ENCODE data around the gene ZGPAT. TPM values are rescaled to one million over a fixed set of nuclear protein-coding genes. Genes with fewer than 3 reads are reported as not detected.

The ZGPAT gene
- total RNA-seq, 4 donors from 2014 or later = 21.7 to 25.8 (median 23.3) TPM

DNA sequence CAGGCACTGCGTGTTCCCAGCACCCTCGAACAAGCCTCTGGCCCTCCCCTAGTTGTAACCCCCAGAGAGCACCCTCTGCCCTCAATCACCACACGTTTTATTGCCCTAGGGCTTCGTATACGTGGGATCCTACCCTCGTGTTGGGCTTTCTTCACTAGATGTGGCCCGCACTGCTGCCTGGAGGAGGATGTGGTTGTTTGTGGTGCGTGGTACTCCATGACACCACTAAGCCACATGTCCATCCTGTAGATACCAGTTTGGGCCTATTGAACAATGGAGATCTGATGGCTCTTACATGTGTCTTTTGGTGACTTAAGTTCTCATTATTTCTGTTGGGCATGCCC lies 48.8 kb downstream of the ZGPAT start:
- no peaks in the 10 kb centered on the region for H3K4me1 ChIP-seq
- TF ChIP-seq POLR2A (IDR thresholded peaks at IDR 0.05) (no peak), EP300 (IDR thresholded peaks at IDR 0.05) (no peak), POLR2AphosphoS5 (IDR thresholded peaks at IDR 0.05) (no peak)
- TF ChIP-seq, protein P1, sequence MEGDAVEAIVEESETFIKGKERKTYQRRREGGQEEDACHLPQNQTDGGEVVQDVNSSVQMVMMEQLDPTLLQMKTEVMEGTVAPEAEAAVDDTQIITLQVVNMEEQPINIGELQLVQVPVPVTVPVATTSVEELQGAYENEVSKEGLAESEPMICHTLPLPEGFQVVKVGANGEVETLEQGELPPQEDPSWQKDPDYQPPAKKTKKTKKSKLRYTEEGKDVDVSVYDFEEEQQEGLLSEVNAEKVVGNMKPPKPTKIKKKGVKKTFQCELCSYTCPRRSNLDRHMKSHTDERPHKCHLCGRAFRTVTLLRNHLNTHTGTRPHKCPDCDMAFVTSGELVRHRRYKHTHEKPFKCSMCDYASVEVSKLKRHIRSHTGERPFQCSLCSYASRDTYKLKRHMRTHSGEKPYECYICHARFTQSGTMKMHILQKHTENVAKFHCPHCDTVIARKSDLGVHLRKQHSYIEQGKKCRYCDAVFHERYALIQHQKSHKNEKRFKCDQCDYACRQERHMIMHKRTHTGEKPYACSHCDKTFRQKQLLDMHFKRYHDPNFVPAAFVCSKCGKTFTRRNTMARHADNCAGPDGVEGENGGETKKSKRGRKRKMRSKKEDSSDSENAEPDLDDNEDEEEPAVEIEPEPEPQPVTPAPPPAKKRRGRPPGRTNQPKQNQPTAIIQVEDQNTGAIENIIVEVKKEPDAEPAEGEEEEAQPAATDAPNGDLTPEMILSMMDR (IDR thresholded peaks at IDR 0.05) = no peak
- no peak overlapping the region for H3K4me3 ChIP-seq
- H3K27me3 ChIP-seq = no peaks in the 10 kb centered on the region
- no peaks in the 10 kb centered on the region for H3K9me3 ChIP-seq
- H3K27ac ChIP-seq = no peak overlapping the region
- DNase-seq (ENCODE audit: low spot score in 2 of 2) = no peak
- peaks cover 11% of the 10 kb centered on the region for H3K36me3 ChIP-seq
- 74% methylated on average over 8 of the region's 8 CpGs for WGBS

GRCh38 chr20:63758152-63758551 lies 50.3 kb downstream of the ZGPAT start:
- H3K27me3 ChIP-seq = no peaks in the 10 kb centered on the region
- WGBS = 91% methylated on average over 4 of the region's 7 CpGs
- no peaks in the 10 kb centered on the region for H3K9me3 ChIP-seq
- H3K27ac ChIP-seq = no peak overlapping the region
- H3K4me1 ChIP-seq = no peaks in the 10 kb centered on the region
- H3K36me3 ChIP-seq = peaks cover 3% of the 10 kb centered on the region
- no peak overlapping the region for H3K4me3 ChIP-seq
- TF ChIP-seq POLR2AphosphoS5 (IDR thresholded peaks at IDR 0.05) (no peak), EP300 (IDR thresholded peaks at IDR 0.05) (no peak), POLR2A (IDR thresholded peaks at IDR 0.05) (no peak)
- TF ChIP-seq, protein P1 (IDR thresholded peaks at IDR 0.05) = no peak
- no peak for DNase-seq (ENCODE audit: low spot score in 2 of 2)

DNA sequence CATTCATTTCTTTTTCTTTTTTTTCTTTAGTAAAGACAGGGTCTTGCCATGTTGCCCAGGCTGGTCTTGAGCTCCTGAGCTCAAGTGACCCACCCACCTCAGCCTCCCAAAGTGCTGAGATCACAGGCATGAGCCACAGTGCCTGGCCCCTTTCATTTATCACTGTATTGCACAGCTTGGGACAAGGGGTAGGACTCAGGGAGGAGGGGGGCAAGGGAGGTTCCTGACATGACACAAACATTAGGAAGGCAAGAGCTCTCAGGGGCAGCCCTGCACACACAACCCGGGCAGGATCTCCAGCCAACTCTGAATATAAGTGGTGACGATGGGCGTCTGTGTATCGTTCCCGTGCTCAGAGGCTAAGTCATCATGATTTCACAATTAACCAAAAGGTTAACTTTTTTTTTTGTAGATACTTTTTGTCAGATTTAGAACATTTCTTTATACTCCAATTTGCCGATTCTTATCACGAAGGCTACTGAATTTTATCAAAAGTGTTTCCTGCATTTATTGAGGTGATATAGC lies 51.6 kb downstream of the ZGPAT start:
- Histone ChIP-seq H3K27me3 (no peaks in the 10 kb centered on the region), H3K4me3 (no peak overlapping the region), H3K27ac (no peak overlapping the region), H3K9me3 (no peaks in the 10 kb centered on the region), H3K36me3 (no peaks in the 10 kb centered on the region), H3K4me1 (no peaks in the 10 kb centered on the region)
- no peak for DNase-seq (ENCODE audit: low spot score in 2 of 2)
- TF ChIP-seq EP300 (IDR thresholded peaks at IDR 0.05) (no peak), POLR2AphosphoS5 (IDR thresholded peaks at IDR 0.05) (no peak), POLR2A (IDR thresholded peaks at IDR 0.05) (no peak)
- TF ChIP-seq, protein P1 (IDR thresholded peaks at IDR 0.05) = no peak
- WGBS = 82% methylated on average over 7 of the region's 7 CpGs

- no peak overlapping the region for H3K27ac ChIP-seq
- H3K36me3 ChIP-seq = peaks cover 24% of the 10 kb centered on the region
- H3K9me3 ChIP-seq = no peaks in the 10 kb centered on the region
- WGBS = 86% methylated on average over 16 of the region's 16 CpGs
- H3K4me3 ChIP-seq = no peak overlapping the region
- no peaks in the 10 kb centered on the region for H3K27me3 ChIP-seq
- no peaks in the 10 kb centered on the region for H3K4me1 ChIP-seq
- DNase-seq (ENCODE audit: low spot score in 2 of 2) = no peak
- TF ChIP-seq POLR2AphosphoS5 (IDR thresholded peaks at IDR 0.05) (no peak), POLR2A (IDR thresholded peaks at IDR 0.05) (no peak), EP300 (IDR thresholded peaks at IDR 0.05) (no peak)
Observed at GRCh38 chr20:63765082-63765873, 57.4 kb downstream of the ZGPAT start.

DNA sequence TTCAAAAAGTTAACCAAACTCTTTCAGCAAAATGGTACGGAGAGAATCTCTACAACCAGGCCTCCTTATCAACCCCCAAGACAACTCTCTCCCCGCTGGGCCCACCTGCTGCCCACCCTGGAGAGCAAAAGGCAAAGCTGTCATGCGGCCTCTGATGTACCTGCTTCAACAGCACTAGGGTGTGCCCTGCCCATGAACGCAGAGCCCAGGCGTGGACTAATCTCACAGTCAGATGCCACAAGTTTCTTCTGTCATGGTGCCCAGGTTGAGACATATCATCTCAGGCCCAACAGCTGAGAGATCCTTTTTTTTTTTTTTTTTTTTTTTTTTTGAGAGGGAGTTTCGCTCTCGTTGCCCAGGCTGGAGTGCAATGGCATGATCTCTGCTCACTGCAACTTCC lies 58.1 kb downstream of the ZGPAT start:
- WGBS = 95% methylated on average over 7 of the region's 7 CpGs
- Histone ChIP-seq H3K27me3 (no peaks in the 10 kb centered on the region), H3K4me3 (no peak overlapping the region), H3K4me1 (no peaks in the 10 kb centered on the region), H3K27ac (no peak overlapping the region), H3K9me3 (no peaks in the 10 kb centered on the region), H3K36me3 (peaks cover 24% of the 10 kb centered on the region)
- no peak for DNase-seq (ENCODE audit: low spot score in 2 of 2)
- TF ChIP-seq EP300 (IDR thresholded peaks at IDR 0.05) (no peak), POLR2A (IDR thresholded peaks at IDR 0.05) (no peak), POLR2AphosphoS5 (IDR thresholded peaks at IDR 0.05) (no peak)
- TF ChIP-seq, protein P1 (IDR thresholded peaks at IDR 0.05) = no peak
